ENCODE results near the gene MYO3B. TPM values are rescaled to one million over a fixed set of nuclear protein-coding genes. Genes with fewer than 3 reads are reported as not detected.

Gene MYO3B
- total RNA-seq, 1 experiment from 2014 or later: 0.09 TPM

DNA sequence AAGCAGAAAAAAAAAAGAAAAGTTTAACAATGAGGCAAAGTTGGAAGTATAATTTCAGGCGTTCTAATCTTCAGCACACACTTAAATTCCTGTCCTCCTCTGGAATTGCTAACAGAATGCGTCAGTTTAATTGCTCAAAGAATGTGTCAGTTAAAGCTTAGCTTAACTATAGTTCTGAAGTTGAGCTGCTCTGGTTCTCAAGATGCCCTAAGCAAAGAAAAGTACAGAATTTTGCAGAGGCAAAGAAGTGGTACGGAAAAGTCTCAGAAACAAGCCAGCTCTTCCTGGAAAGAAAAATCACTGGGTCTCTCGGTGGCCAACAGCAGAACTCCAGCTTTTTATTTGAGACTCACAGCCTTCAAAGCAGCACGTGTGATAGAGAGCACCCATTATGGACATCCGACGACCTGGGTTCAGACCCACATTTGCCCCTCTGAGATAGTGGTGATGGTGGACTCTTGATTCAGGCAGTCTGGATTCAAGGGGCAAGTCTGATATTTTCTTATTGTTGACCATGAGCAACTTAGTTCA, 22.2 kb upstream of the MYO3B start:
- POLR2A ChIA-PET: interaction anchor here (0.7 kb wide), 1 partner anchor 17 kb away, joined by 4 read pairs; no protein-coding TSS in a partner anchor
- peak overlapping the region; percentile 31 for H3K4me3 Mint-ChIP-seq (ENCODE audit: unreplicated experiment)
- H3K27ac Mint-ChIP-seq (ENCODE audit: unreplicated experiment): no peak overlapping the region
- CTCF ChIA-PET: interaction anchor here (0.6 to 0.7 kb wide), 2 partner anchors 794 to 1135 kb away, joined by 3 read pairs; no protein-coding TSS in a partner anchor
- H3K36me3 ChIP-seq (ENCODE audit: control insufficient read depth, insufficient read depth, low read length): no peaks in the 10 kb centered on the region
- H3K36me3 Mint-ChIP-seq (ENCODE audit: insufficient read depth, unreplicated experiment): no peaks in the 10 kb centered on the region
- peaks cover 14% of the 10 kb centered on the region for H3K4me1 Mint-ChIP-seq (ENCODE audit: low read depth, unreplicated experiment)
- peaks cover 17% of the 10 kb centered on the region; the same call in 1 of the 2 replicates for H3K4me1 ChIP-seq
- TF ChIP-seq, protein P1, sequence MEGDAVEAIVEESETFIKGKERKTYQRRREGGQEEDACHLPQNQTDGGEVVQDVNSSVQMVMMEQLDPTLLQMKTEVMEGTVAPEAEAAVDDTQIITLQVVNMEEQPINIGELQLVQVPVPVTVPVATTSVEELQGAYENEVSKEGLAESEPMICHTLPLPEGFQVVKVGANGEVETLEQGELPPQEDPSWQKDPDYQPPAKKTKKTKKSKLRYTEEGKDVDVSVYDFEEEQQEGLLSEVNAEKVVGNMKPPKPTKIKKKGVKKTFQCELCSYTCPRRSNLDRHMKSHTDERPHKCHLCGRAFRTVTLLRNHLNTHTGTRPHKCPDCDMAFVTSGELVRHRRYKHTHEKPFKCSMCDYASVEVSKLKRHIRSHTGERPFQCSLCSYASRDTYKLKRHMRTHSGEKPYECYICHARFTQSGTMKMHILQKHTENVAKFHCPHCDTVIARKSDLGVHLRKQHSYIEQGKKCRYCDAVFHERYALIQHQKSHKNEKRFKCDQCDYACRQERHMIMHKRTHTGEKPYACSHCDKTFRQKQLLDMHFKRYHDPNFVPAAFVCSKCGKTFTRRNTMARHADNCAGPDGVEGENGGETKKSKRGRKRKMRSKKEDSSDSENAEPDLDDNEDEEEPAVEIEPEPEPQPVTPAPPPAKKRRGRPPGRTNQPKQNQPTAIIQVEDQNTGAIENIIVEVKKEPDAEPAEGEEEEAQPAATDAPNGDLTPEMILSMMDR (IDR thresholded peaks at IDR 0.05; ENCODE audit: insufficient read depth in 1 of 2, low read depth in 1 of 2, low read length in 1 of 2, severe bottlenecking in 1 of 2, unreplicated experiment in 1 of 2): no peak
- H3K9me3 ChIP-seq: no peaks in the 10 kb centered on the region; the same call in 1 of the 2 replicates
- no peak overlapping the region for H3K4me3 ChIP-seq (ENCODE audit: low read depth, low read length)
- no peaks in the 10 kb centered on the region for H3K27me3 Mint-ChIP-seq (ENCODE audit: insufficient read depth, unreplicated experiment)
- DNase-seq: no peak
- intact Hi-C loops (cut with micrococcal nuclease; ENCODE audit: unreplicated experiment): no loop called here
- no peaks in the 10 kb centered on the region for H3K9me3 Mint-ChIP-seq (ENCODE audit: unreplicated experiment)
- no TSS peak for BruUV-seq (replicated peaks)
- no peaks in the 10 kb centered on the region for H3K27me3 ChIP-seq (replicated peaks; ENCODE audit: control insufficient read depth, insufficient read depth, low read length)

DNA sequence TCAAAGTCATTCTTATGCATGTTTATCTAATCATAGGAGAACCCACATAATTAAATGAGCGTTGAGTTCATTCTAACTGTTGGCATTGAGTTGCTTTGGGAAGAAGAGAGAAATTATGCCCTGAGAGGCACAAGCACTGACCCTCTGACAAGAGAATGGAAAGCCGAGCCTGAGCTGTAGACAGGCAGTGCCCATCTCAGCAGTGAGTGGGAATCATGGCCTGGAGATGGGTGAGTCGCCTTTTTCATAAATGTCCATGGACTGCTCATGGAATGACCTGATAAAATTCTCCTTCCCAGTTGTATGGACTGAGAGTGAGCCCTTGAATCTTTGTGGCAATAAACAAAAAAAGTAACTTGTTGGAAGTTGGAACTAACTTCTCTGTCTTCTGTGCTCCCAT, 21.4 kb upstream of the MYO3B start:
- TF ChIP-seq, protein P1 (IDR thresholded peaks at IDR 0.05; ENCODE audit: insufficient read depth in 1 of 2, low read depth in 1 of 2, low read length in 1 of 2, severe bottlenecking in 1 of 2, unreplicated experiment in 1 of 2): no peak
- H3K36me3 ChIP-seq (ENCODE audit: control insufficient read depth, insufficient read depth, low read length): no peaks in the 10 kb centered on the region
- no peak overlapping the region for H3K4me3 Mint-ChIP-seq (ENCODE audit: unreplicated experiment)
- peak overlapping the region; percentile 11 for H3K27ac Mint-ChIP-seq (ENCODE audit: unreplicated experiment)
- H3K36me3 Mint-ChIP-seq (ENCODE audit: insufficient read depth, unreplicated experiment): no peaks in the 10 kb centered on the region
- intact Hi-C loops (cut with micrococcal nuclease; ENCODE audit: unreplicated experiment): no loop called here
- ChIA-PET POLR2A (no interaction called here), CTCF (no interaction called here)
- no peaks in the 10 kb centered on the region for H3K27me3 ChIP-seq (replicated peaks; ENCODE audit: control insufficient read depth, insufficient read depth, low read length)
- H3K4me1 ChIP-seq: peaks cover 17% of the 10 kb centered on the region; the same call in 1 of the 2 replicates
- no peaks in the 10 kb centered on the region for H3K9me3 Mint-ChIP-seq (ENCODE audit: unreplicated experiment)
- BruUV-seq (replicated peaks): no TSS peak
- no peaks in the 10 kb centered on the region; the same call in 1 of the 2 replicates for H3K9me3 ChIP-seq
- no peak for DNase-seq
- H3K27me3 Mint-ChIP-seq (ENCODE audit: insufficient read depth, unreplicated experiment): no peaks in the 10 kb centered on the region
- H3K4me3 ChIP-seq (ENCODE audit: low read depth, low read length): no peak overlapping the region
- peaks cover 14% of the 10 kb centered on the region for H3K4me1 Mint-ChIP-seq (ENCODE audit: low read depth, unreplicated experiment)

DNA sequence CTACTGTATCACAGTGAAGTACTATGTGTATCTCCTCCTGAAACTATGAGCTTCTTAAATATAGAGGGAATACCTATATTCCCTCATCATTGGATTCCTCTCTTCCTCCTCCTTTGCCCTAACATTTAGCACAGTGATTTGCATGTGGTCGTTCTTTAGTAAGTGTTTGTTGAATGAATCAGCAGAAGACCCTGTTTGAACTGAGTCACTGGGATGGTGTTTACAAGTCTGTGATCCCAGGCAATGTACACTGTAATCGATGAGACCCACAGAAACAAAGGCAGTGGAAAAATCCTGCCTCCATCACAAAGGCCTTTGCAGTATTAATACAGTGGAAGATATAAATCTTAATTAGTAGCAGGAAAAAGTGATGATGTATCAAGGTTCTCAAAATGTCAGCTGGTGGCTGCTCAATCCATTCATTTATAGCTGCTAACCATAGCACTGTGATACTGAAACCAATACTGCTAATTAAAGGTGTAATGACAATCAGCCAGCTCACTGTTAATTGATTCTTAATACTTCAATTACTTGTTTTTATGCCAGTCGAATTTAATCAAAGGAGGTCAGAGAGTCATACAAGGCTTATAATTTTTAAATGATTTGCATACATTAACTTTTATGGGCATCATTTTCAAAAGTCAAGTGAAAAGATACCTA, 20.8 kb upstream of the MYO3B start:
- peak overlapping the region; percentile 11 for H3K27ac Mint-ChIP-seq (ENCODE audit: unreplicated experiment)
- no peaks in the 10 kb centered on the region for H3K36me3 Mint-ChIP-seq (ENCODE audit: insufficient read depth, unreplicated experiment)
- H3K27me3 Mint-ChIP-seq (ENCODE audit: insufficient read depth, unreplicated experiment): no peaks in the 10 kb centered on the region
- Histone ChIP-seq H3K9me3 (no peaks in the 10 kb centered on the region; the same call in 1 of the 2 replicates), H3K4me1 (peaks cover 17% of the 10 kb centered on the region; the same call in 1 of the 2 replicates), H3K27me3 (replicated peaks; ENCODE audit: control insufficient read depth, insufficient read depth, low read length) (no peaks in the 10 kb centered on the region), H3K36me3 (ENCODE audit: control insufficient read depth, insufficient read depth, low read length) (no peaks in the 10 kb centered on the region), H3K4me3 (ENCODE audit: low read depth, low read length) (no peak overlapping the region)
- POLR2A ChIA-PET: interaction anchor here (0.6 kb wide), 1 partner anchor 1201 kb away, joined by 3 read pairs; no protein-coding TSS in a partner anchor
- TF ChIP-seq, protein P1 (IDR thresholded peaks at IDR 0.05; ENCODE audit: insufficient read depth in 1 of 2, low read depth in 1 of 2, low read length in 1 of 2, severe bottlenecking in 1 of 2, unreplicated experiment in 1 of 2): no peak
- no peak for DNase-seq
- H3K9me3 Mint-ChIP-seq (ENCODE audit: unreplicated experiment): peaks cover 5% of the 10 kb centered on the region
- H3K4me3 Mint-ChIP-seq (ENCODE audit: unreplicated experiment): no peak overlapping the region
- H3K4me1 Mint-ChIP-seq (ENCODE audit: low read depth, unreplicated experiment): peaks cover 14% of the 10 kb centered on the region
- intact Hi-C loops (cut with micrococcal nuclease; ENCODE audit: unreplicated experiment): no loop called here
- no TSS peak for BruUV-seq (replicated peaks)
- CTCF ChIA-PET: no interaction called here

Data from Caco-2 (cell line).